Cardiac fibroblast (primary cell): ENCODE measurements around the gene OXTR.

ENCODE experiments used
- DNase-seq, 2 donors: peaks; one replicate each; pipeline versions ENCODE4 v3.0.0 to v3.0.0-alpha.2; 2010; ENCODE audit warnings: low read depth in 2 of 2
- H3K4me3 ChIP-seq, 2 donors: replicated peaks in 1 of 2; 1 replicate in 1 of 2; 2 replicates in 1 of 2; pipeline ENCODE4 v1.5.1; 2011; ENCODE audit warnings: low read depth in 2 of 2, low read length in 2 of 2, mild to moderate bottlenecking in 2 of 2, moderate library complexity in 1 of 2
- TF ChIP-seq, protein P1 (sequence below): IDR thresholded peaks from one replicate; pipeline ENCODE4 v1.5.1; 2011; ENCODE audit warnings: low read depth, mild to moderate bottlenecking, low read length, inconsistent platforms

Gene OXTR

DNA sequence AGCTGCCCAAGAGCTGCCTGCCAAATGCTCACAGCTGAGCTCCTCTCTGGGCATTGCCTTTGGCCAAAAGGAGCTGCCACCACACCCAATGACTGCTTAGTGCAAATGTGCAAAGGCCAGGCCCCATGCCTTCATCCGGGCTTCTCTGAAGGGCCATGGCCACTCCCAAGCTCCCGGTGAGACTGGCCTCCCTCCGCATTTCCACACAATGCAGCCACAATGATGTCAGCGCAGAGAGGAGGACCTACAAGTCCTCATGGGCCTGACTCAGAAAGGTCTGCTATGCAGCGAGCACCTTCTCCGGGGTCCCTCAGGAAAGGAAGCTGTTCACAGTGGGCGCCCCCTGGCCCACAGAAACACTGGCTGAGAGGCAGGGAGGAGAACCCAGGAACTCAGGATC lies 12.7 kb downstream of the OXTR start:
- peak in 1 of 2 donors; percentile 23 for DNase-seq
- TF ChIP-seq, protein P1, sequence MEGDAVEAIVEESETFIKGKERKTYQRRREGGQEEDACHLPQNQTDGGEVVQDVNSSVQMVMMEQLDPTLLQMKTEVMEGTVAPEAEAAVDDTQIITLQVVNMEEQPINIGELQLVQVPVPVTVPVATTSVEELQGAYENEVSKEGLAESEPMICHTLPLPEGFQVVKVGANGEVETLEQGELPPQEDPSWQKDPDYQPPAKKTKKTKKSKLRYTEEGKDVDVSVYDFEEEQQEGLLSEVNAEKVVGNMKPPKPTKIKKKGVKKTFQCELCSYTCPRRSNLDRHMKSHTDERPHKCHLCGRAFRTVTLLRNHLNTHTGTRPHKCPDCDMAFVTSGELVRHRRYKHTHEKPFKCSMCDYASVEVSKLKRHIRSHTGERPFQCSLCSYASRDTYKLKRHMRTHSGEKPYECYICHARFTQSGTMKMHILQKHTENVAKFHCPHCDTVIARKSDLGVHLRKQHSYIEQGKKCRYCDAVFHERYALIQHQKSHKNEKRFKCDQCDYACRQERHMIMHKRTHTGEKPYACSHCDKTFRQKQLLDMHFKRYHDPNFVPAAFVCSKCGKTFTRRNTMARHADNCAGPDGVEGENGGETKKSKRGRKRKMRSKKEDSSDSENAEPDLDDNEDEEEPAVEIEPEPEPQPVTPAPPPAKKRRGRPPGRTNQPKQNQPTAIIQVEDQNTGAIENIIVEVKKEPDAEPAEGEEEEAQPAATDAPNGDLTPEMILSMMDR, result no peak
- H3K4me3 ChIP-seq, result no peak overlapping the region

DNA sequence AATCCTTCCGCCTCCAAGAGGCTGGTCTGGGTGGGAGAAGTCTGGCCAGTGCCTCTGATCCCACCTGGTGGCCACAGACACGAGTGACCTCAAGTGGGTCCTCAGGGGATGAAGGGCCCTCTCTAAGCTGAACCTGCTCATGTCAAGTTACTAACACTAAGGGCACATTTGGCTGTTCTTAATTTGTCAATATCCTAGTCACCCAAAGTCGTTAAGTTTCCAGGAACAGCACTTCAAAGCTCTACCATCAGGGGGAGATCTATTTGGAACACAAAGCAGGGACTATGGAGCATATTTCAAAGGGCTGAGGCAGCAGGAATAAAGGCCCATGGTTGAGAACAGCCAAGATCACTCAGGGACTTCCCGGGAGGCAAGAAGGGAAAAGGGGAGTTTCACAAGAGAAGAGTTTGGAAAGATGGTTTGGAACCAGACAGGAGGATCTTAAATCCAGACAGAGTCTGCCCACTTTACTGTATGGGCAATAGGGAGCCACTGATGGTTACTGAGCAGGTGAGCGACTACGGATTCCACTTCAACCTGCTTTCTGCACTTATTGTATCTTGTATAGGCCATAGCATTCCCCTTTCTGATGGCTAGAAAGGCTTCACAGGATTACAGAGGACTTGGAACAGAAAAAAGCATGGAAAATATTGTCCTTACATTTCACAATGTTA lies 13.7 kb downstream of the OXTR start:
- H3K4me3 ChIP-seq, result no peak overlapping the region
- DNase-seq, result peak in 1 of 2 donors; percentile 41
- TF ChIP-seq, protein P1, result peak; percentile 46

DNA sequence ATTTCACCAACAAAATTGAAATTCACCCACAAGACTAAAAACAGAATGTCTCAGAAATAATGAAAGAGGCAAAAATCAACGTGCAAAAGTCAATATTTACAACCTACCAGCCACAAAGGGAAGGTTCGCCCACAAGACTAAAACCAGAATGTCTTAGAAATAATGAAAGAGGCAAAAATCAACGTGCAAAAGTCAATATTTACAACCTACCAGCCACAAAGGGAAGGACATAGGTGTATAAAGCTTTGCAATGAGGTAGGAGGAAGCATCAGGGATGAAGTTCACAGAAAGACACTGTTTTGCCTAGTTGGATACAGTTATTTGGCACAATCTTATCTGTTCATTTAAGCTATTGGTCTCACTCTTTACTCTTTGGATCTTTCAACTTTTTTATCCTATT lies 14.3 kb downstream of the OXTR start:
- DNase-seq, result no peak
- TF ChIP-seq, protein P1, result no peak
- H3K4me3 ChIP-seq, result no peak overlapping the region

DNA sequence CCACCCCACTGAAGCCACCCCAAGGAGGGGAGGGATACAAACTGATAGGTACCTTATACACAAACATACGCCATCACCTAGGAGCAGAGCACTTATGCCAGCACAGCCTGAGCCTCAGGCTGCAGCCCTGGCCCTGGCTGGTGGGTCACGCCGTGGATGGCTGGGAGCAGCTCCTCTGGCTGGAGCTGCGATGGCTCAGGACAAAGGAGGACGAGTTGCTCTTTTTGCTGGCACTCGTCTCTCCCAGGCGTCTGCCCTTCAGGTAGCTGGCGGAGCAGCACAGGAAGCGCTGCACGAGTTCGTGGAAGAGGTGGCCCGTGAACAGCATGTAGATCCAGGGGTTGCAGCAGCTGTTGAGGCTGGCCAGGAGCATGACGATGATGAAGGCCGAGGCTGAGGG lies 16.6 kb downstream of the OXTR start:
- no peak for DNase-seq
- no peak overlapping the region for H3K4me3 ChIP-seq
- TF ChIP-seq, protein P1, result no peak

DNA sequence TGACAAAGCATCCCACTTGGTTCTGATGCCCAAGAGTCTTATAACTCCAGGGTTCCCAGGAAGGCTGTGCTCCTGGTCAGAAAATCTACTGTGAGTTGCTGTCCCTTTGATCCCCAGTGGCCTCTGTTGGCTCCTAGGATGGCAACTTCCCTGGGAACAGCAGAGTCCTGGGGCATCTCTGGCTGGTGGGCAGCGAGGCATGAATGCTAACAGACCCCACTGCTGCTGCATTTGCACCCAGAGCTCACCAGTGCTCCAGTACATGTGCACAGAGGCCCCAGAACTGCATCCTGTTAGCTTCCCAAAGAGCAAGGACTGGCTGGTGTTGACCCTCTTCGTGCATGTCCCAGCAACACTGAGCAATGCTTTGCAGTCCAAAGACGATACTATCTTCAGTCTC lies 20.1 kb downstream of the OXTR start:
- H3K4me3 ChIP-seq, result no peak overlapping the region
- TF ChIP-seq, protein P1, result no peak
- no peak for DNase-seq

DNA sequence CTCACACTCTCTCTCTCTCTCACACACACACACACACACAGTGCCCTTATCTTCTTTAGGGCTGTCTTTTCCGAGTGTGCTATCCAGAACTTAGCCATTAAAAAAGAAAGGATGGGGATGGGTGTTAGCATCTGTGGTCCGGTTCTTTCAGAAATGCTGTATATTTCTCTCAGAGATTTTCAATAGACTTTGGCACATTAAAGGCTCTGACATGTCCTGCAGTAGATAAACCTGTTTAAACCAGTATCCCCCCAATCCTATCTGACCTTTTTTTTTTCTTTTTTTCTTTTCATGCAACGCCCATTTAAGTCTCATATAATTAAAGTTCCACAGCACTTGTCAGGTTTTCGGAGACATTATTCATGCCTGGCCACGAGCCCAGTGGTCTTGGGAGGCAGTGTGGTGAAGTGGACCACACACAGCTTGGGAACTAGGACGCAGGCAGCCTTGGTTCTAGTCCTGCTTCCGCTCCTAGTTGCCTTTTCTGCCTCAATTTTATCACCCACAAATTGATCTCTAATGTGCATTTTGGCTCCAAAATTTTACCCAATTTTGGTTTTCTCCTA lies 22.6 kb downstream of the OXTR start:
- TF ChIP-seq, protein P1, result no peak
- H3K4me3 ChIP-seq, result no peak overlapping the region
- DNase-seq, result no peak
